Measurements from ENCODE around the gene CTNS.

The CTNS gene

DNA sequence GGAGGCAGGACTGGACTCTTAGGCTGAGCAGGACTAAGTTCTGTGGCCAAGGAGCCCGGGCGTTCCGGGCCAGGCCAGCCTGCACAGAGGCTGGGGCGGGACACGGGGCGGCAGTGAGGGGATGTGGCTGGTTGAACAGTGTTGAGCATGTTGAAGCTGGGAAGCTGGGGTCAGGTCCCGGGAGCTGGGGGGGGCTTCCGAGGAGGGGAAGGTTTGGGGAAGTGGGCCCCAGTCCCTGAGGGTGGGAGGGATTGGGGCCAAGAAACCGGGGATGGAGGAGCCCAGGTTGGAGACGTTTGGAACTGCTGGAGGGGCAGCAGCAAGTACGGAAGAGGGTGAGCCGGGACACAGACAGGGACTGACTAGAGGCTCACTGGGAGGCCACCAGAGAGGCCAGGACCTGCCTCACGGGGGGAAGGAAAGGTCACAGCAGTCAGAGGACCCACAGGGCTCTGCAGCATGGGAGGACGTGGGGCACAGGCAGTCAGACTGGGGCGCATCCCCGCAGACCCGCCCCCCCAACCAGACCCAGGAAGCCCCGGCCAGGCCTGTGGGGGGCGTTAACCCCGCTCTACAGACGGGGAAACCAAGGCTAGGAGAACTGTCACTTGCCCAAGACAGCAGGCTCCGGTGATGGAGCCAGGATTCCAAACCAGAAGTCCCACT is 22.4 kb downstream of the CTNS start:
- H3K4me3 Mint-ChIP-seq, result no peak overlapping the region
- H3K9me3 Mint-ChIP-seq, result no peaks in the 10 kb centered on the region
- no peaks in the 10 kb centered on the region for H3K36me3 Mint-ChIP-seq (ENCODE audit: low read depth)
- no peak overlapping the region for H3K27ac Mint-ChIP-seq
- H3K4me1 Mint-ChIP-seq (ENCODE audit: low read depth), result no peaks in the 10 kb centered on the region
- H3K27me3 Mint-ChIP-seq (ENCODE audit: low read depth), result no peaks in the 10 kb centered on the region
- DNase-seq (ENCODE audit: low spot score), result no peak

DNA sequence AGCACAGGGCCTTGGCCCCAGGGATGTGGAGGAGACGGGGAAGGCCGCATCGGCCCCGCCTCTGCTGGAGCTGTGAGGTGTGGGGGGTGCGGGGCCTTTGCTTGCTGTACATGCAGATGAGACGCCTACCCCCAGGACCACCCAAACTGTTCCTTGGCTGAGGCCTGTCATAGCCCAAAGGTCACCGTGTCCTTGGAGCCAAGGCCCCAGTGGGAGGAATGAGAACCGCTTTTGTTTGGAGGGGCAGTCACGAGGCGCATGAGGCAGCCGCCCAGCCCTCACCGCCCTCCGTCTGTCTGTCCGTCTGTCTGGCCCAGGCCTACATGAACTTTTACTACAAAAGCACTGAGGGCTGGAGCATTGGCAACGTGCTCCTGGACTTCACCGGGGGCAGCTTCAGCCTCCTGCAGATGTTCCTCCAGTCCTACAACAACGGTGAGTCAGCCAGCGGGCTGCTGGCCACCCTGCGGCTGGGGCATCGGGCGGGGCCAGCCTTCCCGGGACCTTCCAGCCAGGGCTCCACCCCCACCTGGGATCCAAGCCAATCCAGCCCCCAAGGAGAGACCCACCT is 23.1 kb downstream of the CTNS start:
- no peak for DNase-seq (ENCODE audit: low spot score)
- H3K4me3 Mint-ChIP-seq, result no peak overlapping the region
- H3K27me3 Mint-ChIP-seq (ENCODE audit: low read depth), result no peaks in the 10 kb centered on the region
- H3K9me3 Mint-ChIP-seq, result no peaks in the 10 kb centered on the region
- no peaks in the 10 kb centered on the region for H3K36me3 Mint-ChIP-seq (ENCODE audit: low read depth)
- H3K27ac Mint-ChIP-seq, result no peak overlapping the region
- H3K4me1 Mint-ChIP-seq (ENCODE audit: low read depth), result no peaks in the 10 kb centered on the region

DNA sequence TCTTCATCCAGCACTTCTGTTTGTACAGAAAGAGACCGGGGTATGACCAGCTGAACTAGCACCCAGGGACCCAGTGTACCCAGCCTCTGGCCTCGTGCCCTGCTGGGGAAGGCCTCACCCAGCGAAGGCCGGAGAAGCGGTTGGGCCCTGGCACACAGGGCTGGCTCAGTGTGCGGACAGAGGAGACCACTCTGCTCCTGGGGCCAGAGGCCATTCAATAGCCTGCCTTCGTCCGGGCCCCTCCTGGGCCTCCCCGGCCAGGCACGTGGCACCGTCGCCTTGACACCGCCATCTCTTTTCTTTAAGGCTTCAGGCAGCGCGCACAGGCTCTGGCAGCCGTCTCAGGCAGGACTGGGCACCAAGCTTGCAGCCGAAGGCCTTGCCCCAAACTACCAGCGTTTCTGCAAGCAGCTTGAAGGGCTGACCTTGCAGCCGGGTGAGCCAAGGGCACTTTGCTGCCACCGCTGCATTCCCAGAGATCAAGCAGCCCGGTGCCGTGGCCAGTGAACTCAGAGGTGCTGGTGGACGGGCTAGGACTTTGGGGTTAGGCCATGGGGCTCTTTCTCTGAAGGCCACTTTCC is 23.8 kb downstream of the CTNS start:
- Mint-ChIP-seq H3K27me3 (ENCODE audit: low read depth) (no peaks in the 10 kb centered on the region), H3K4me3 (no peak overlapping the region), H3K4me1 (ENCODE audit: low read depth) (no peaks in the 10 kb centered on the region), H3K27ac (no peak overlapping the region), H3K36me3 (ENCODE audit: low read depth) (no peaks in the 10 kb centered on the region), H3K9me3 (no peaks in the 10 kb centered on the region)
- DNase-seq (ENCODE audit: low spot score), result no peak

DNA sequence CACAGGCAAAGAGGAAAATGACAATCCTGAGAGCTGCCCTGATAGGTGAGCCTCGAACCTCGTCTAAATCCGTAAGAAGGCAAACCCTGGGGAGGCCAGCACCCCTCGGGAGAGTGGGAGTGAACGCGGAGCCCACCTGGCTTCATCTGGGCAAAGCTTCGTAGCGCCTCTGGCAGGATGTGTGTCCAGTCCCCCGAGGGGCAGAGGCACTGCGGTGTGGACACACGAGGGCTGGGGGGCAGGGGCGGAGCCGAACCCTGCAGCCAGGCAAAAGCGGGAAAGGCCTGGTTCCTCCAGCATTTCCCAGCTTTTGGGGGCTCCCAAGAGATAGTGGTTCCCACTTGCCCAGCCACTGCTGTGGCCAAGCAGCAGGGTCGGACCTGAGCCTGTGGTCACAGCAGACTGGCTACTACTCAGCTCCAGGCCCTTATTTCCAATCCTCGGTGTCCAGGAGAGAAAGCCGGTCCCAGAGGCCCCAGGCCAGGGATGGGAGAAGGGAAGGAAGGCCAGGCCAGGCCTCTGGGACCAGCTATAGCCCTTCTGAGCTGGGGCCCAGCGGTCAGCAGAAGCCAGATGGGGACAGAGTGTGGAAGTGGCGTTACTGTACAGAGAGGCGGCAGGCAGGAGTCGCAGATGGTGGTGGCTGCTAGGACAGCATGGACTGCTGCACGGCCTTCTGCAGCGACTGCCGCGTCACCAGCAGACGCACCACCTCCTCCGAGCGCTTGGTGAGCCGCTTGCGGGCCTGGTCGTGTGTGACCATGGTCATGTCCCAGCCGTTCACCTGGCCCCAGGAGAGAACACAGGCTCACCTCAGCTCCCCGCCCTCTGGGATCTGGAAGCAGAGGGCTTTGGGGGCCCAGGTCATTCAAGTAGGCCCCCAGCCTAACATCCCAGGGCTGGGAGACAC is 26.8 kb downstream of the CTNS start:
- Mint-ChIP-seq H3K4me1 (ENCODE audit: low read depth) (peaks cover 10% of the 10 kb centered on the region), H3K27ac (no peak overlapping the region), H3K36me3 (ENCODE audit: low read depth) (no peaks in the 10 kb centered on the region), H3K9me3 (no peaks in the 10 kb centered on the region), H3K27me3 (ENCODE audit: low read depth) (no peaks in the 10 kb centered on the region), H3K4me3 (no peak overlapping the region)
- no peak for DNase-seq (ENCODE audit: low spot score)

DNA sequence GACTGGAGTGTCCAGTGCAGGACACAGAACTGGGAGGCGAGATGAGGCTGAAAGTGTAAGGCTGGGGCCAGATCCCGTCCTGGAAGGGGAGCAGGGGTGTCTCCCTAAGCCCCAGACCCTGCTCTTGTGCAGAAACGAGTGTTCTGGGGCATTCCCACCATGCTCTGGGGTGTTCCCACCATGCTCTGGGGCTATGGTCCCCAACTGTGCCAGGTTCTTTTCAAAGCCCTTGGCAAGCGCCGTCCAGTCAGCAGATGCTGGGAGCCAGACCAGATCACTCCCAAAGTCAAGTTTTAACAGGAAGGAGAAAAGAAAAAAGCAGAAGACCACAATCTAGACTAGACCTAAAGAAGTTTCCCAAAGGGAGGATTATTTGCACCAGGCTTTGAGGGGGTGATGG is 29.3 kb downstream of the CTNS start:
- no peak for DNase-seq (ENCODE audit: low spot score)
- Mint-ChIP-seq H3K4me1 (ENCODE audit: low read depth) (peaks cover 19% of the 10 kb centered on the region), H3K27ac (peak overlapping the region; percentile 31), H3K36me3 (ENCODE audit: low read depth) (peaks cover 6% of the 10 kb centered on the region), H3K9me3 (no peaks in the 10 kb centered on the region), H3K4me3 (peak overlapping the region; percentile 51), H3K27me3 (ENCODE audit: low read depth) (no peaks in the 10 kb centered on the region)

DNA sequence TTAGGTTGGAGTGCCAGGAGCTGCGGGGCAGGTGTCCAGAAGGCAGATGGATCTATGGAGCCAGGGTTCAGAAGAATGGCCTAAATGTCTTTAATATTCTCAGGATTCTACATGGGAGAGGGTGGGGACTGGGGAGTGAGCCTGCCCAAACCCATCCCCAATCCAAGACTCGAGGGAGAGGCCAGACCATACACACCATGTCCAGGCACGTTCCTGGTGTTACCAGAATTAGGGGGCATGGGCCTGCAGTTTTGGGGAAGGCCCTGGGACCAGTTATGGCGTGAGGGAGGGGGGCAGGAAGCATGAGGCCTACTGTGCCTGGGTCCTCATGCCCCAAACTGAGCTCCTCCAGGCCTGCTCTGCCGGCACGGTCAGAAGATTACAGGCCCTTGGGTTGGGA is 30.0 kb downstream of the CTNS start:
- peak overlapping the region; percentile 83 for H3K4me3 Mint-ChIP-seq
- no peaks in the 10 kb centered on the region for H3K9me3 Mint-ChIP-seq
- H3K27ac Mint-ChIP-seq, result no peak overlapping the region
- no peak for DNase-seq (ENCODE audit: low spot score)
- peaks cover 6% of the 10 kb centered on the region for H3K36me3 Mint-ChIP-seq (ENCODE audit: low read depth)
- no peaks in the 10 kb centered on the region for H3K27me3 Mint-ChIP-seq (ENCODE audit: low read depth)
- peaks cover 19% of the 10 kb centered on the region for H3K4me1 Mint-ChIP-seq (ENCODE audit: low read depth)

- peaks cover 9% of the 10 kb centered on the region for H3K36me3 Mint-ChIP-seq (ENCODE audit: low read depth)
- no peaks in the 10 kb centered on the region for H3K27me3 Mint-ChIP-seq (ENCODE audit: low read depth)
- peak overlapping the region; percentile 78 for H3K27ac Mint-ChIP-seq
- no peaks in the 10 kb centered on the region for H3K9me3 Mint-ChIP-seq
- peaks cover 22% of the 10 kb centered on the region for H3K4me1 Mint-ChIP-seq (ENCODE audit: low read depth)
- no peak for DNase-seq (ENCODE audit: low spot score)
- peak overlapping the region; percentile 99 for H3K4me3 Mint-ChIP-seq
Observed at GRCh38 chr17:3667366-3668278, 31.1 kb downstream of the CTNS start.

DNA sequence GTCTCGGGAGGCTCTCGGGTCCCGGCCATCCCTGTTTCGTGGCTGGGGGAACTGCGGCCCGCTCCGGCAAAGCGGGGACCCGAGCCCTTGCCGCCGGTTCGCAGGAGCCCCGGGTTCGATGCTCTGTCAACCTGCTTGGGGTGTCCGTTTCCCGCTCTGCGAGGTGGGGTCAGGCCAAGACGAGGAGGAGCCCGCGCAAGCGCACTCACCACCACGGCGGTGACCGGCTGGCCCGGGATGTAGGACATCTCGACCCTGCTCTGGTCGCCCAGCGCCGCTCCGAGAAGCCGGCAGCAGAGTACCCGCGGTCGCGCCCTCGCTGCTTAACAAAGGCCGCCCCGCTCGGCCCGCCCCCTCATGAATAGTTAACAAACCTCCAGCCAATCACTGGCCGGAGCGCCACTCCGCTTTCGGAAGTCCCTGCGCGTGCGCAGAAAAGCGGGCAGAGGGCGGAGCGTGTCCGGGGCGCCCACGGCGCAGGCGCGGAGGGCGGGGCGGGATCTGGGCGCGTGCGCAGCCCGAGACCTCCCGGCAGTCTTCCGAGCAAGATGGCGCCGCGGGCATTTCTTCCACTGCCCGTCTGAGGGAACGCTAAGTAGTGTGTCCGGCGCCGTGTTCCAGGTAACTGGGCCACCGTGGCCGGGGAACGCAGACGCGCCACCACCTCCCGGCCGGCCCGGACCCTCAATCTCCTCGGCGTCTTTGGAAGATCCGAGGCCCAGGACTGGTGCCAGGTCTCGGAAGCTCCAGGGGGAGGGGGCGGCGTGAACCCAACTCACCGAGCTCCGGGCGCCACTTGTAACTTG is 31.9 kb downstream of the CTNS start, which contains the start of the genes EMC6 and TAX1BP3:
Gene EMC6 (plus strand): TSS at position 534 of the 806 bp plus-strand sequence. CDS start 335 bp downstream, outside the sequence.
Gene TAX1BP3 (minus strand): TSS at position 300 of the 806 bp plus-strand sequence. CDS start 52 bp downstream, at position 248.
- Mint-ChIP-seq H3K27me3 (ENCODE audit: low read depth) (no peaks in the 10 kb centered on the region), H3K36me3 (ENCODE audit: low read depth) (peaks cover 13% of the 10 kb centered on the region), H3K9me3 (no peaks in the 10 kb centered on the region)

GRCh38 chr17:3669085-3669347 is 32.5 kb downstream of the CTNS start:
- Mint-ChIP-seq H3K4me1 (ENCODE audit: low read depth) (peaks cover 22% of the 10 kb centered on the region), H3K27me3 (ENCODE audit: low read depth) (no peaks in the 10 kb centered on the region), H3K36me3 (ENCODE audit: low read depth) (peaks cover 13% of the 10 kb centered on the region), H3K27ac (peak overlapping the region; percentile 94), H3K9me3 (no peaks in the 10 kb centered on the region), H3K4me3 (peak overlapping the region; percentile 99)
- no peak for DNase-seq (ENCODE audit: low spot score)

More for the DNA sequence above, 31.9 kb downstream of the CTNS start, which contains the start of the genes EMC6 and TAX1BP3:
- peak within 1 kb of the TSS; percentile 99 for H3K4me3 Mint-ChIP-seq
- DNase-seq (ENCODE audit: low spot score), result peak; percentile 100
- peaks cover 22% of the 10 kb centered on the region for H3K4me1 Mint-ChIP-seq (ENCODE audit: low read depth)
- peak within 1 kb of the TSS; percentile 94 for H3K27ac Mint-ChIP-seq

DNA sequence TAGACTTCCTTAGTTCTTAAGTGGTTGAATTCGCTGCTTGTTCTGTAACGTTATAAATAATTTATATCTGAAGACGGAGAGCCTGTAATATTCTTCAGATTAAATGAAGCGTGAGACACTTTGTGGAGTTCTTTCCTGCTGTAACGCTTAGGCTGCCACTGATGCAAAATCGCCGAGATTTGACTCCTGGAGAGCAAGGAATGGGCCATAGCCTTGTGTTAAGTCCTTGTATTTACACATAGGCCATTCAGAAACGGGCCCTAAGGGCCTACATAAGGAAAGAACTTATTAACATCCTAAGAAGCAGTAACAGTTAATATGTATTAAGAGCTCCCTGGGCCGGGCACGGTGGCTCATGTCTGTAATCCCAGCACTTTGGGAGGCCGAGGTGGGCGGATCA is 33.0 kb downstream of the CTNS start:
- no peaks in the 10 kb centered on the region for H3K27me3 Mint-ChIP-seq (ENCODE audit: low read depth)
- no peak for DNase-seq (ENCODE audit: low spot score)
- peaks cover 22% of the 10 kb centered on the region for H3K4me1 Mint-ChIP-seq (ENCODE audit: low read depth)
- H3K27ac Mint-ChIP-seq, result peak overlapping the region; percentile 94
- peak overlapping the region; percentile 99 for H3K4me3 Mint-ChIP-seq
- peaks cover 13% of the 10 kb centered on the region for H3K36me3 Mint-ChIP-seq (ENCODE audit: low read depth)
- no peaks in the 10 kb centered on the region for H3K9me3 Mint-ChIP-seq

- Mint-ChIP-seq H3K36me3 (ENCODE audit: low read depth) (peaks cover 20% of the 10 kb centered on the region), H3K27me3 (ENCODE audit: low read depth) (no peaks in the 10 kb centered on the region), H3K4me3 (no peak overlapping the region)
Observed at GRCh38 chr17:3672571-3672970, 36.0 kb downstream of the CTNS start.

GRCh38 chr17:3675886-3676285 is 39.3 kb downstream of the CTNS start:
- peak overlapping the region; percentile 62 for H3K27ac Mint-ChIP-seq
- DNase-seq (ENCODE audit: low spot score), result no peak
- H3K27me3 Mint-ChIP-seq (ENCODE audit: low read depth), result no peaks in the 10 kb centered on the region
- no peak overlapping the region for H3K4me3 Mint-ChIP-seq
- peaks cover 22% of the 10 kb centered on the region for H3K36me3 Mint-ChIP-seq (ENCODE audit: low read depth)
- peaks cover 3% of the 10 kb centered on the region for H3K4me1 Mint-ChIP-seq (ENCODE audit: low read depth)
- H3K9me3 Mint-ChIP-seq, result no peaks in the 10 kb centered on the region

More at GRCh38 chr17:3672571-3672970, 36.0 kb downstream of the CTNS start:
- Mint-ChIP-seq H3K9me3 (no peaks in the 10 kb centered on the region), H3K27ac (no peak overlapping the region), H3K4me1 (ENCODE audit: low read depth) (peaks cover 14% of the 10 kb centered on the region)
- no peak for DNase-seq (ENCODE audit: low spot score)
